ENCODE data around the gene KRTAP20-4. TPM values are rescaled to one million over a fixed set of nuclear protein-coding genes. Genes with fewer than 3 reads are reported as not detected.

The KRTAP20-4 gene
- total RNA-seq, 2 experiments from 2014 or later, result not detected

- H3K9me3 Mint-ChIP-seq, result peaks cover 3% of the 10 kb centered on the region
- no peak for ATAC-seq (ENCODE audit: poor library complexity)
- intact Hi-C loops (cut with DNase I, micrococcal nuclease), result no loop called here
- Histone ChIP-seq H3K27me3 (ENCODE audit: control insufficient read depth in 1 of 2, insufficient read depth in 2 of 2, low read length in 2 of 2) (no peaks in the 10 kb centered on the region), H3K4me1 (ENCODE audit: insufficient read depth, low read length) (no peaks in the 10 kb centered on the region), H3K27ac (ENCODE audit: low read depth in 1 of 2, low read length in 2 of 2) (no peak overlapping the region), H3K4me3 (ENCODE audit: low read length) (no peak overlapping the region), H3K9me3 (ENCODE audit: control insufficient read depth in 1 of 2, insufficient read depth in 1 of 2, low read length in 2 of 2) (peaks cover 0 to 4% of the 10 kb centered on the region in 2 experiments), H3K36me3 (ENCODE audit: insufficient read depth, low read length) (no peaks in the 10 kb centered on the region)
- H3K4me1 Mint-ChIP-seq (ENCODE audit: low read depth), result no peaks in the 10 kb centered on the region
- TF ChIP-seq, protein P1, sequence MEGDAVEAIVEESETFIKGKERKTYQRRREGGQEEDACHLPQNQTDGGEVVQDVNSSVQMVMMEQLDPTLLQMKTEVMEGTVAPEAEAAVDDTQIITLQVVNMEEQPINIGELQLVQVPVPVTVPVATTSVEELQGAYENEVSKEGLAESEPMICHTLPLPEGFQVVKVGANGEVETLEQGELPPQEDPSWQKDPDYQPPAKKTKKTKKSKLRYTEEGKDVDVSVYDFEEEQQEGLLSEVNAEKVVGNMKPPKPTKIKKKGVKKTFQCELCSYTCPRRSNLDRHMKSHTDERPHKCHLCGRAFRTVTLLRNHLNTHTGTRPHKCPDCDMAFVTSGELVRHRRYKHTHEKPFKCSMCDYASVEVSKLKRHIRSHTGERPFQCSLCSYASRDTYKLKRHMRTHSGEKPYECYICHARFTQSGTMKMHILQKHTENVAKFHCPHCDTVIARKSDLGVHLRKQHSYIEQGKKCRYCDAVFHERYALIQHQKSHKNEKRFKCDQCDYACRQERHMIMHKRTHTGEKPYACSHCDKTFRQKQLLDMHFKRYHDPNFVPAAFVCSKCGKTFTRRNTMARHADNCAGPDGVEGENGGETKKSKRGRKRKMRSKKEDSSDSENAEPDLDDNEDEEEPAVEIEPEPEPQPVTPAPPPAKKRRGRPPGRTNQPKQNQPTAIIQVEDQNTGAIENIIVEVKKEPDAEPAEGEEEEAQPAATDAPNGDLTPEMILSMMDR (IDR thresholded peaks at IDR 0.05), result no peak
- ChIA-PET CTCF (interaction anchor here (0.9 kb wide), 1 partner anchor 15 kb away, joined by 3 read pairs; no protein-coding TSS in a partner anchor), POLR2A (no interaction called here)
- H3K27ac Mint-ChIP-seq, result no peak overlapping the region
- no peak overlapping the region for H3K4me3 Mint-ChIP-seq
- no peak for DNase-seq
- peaks cover 4% of the 10 kb centered on the region for H3K27me3 Mint-ChIP-seq
- H3K36me3 Mint-ChIP-seq (ENCODE audit: low read depth), result no peaks in the 10 kb centered on the region
Observed at GRCh38 chr21:30623362-30623761, 2.9 kb downstream of the KRTAP20-4 start.

- Mint-ChIP-seq H3K9me3 (peaks cover 3% of the 10 kb centered on the region), H3K4me3 (no peak overlapping the region), H3K27ac (no peak overlapping the region), H3K27me3 (peaks cover 4% of the 10 kb centered on the region), H3K36me3 (ENCODE audit: low read depth) (no peaks in the 10 kb centered on the region), H3K4me1 (ENCODE audit: low read depth) (no peaks in the 10 kb centered on the region)
- POLR2A ChIA-PET, result no interaction called here
- Histone ChIP-seq H3K36me3 (ENCODE audit: insufficient read depth, low read length) (no peaks in the 10 kb centered on the region), H3K9me3 (ENCODE audit: control insufficient read depth in 1 of 2, insufficient read depth in 1 of 2, low read length in 2 of 2) (peaks cover 0 to 4% of the 10 kb centered on the region in 2 experiments), H3K4me1 (ENCODE audit: insufficient read depth, low read length) (no peaks in the 10 kb centered on the region), H3K27me3 (ENCODE audit: control insufficient read depth in 1 of 2, insufficient read depth in 2 of 2, low read length in 2 of 2) (no peaks in the 10 kb centered on the region), H3K27ac (ENCODE audit: low read depth in 1 of 2, low read length in 2 of 2) (no peak overlapping the region), H3K4me3 (ENCODE audit: low read length) (no peak overlapping the region)
- DNase-seq, result no peak
- TF ChIP-seq, protein P1 (IDR thresholded peaks at IDR 0.05), result no peak
- ATAC-seq (ENCODE audit: poor library complexity), result no peak
- CTCF ChIA-PET, result no interaction called here
- intact Hi-C loops (cut with DNase I, micrococcal nuclease), result no loop called here
Observed at GRCh38 chr21:30625449-30626165, 5.2 kb downstream of the KRTAP20-4 start.

- H3K9me3 Mint-ChIP-seq, result peaks cover 3% of the 10 kb centered on the region
- H3K27me3 Mint-ChIP-seq, result peaks cover 3% of the 10 kb centered on the region
- H3K36me3 ChIP-seq (ENCODE audit: insufficient read depth, low read length), result no peaks in the 10 kb centered on the region
- POLR2A ChIA-PET, result no interaction called here
- no peak overlapping the region for H3K27ac Mint-ChIP-seq
- H3K36me3 Mint-ChIP-seq (ENCODE audit: low read depth), result no peaks in the 10 kb centered on the region
- H3K4me3 ChIP-seq (ENCODE audit: low read length), result no peak overlapping the region
- H3K4me3 Mint-ChIP-seq, result no peak overlapping the region
- no peaks in the 10 kb centered on the region for H3K27me3 ChIP-seq (ENCODE audit: control insufficient read depth in 1 of 2, insufficient read depth in 2 of 2, low read length in 2 of 2)
- H3K27ac ChIP-seq (ENCODE audit: low read depth in 1 of 2, low read length in 2 of 2), result no peak overlapping the region
- no peak for DNase-seq
- H3K4me1 Mint-ChIP-seq (ENCODE audit: low read depth), result no peaks in the 10 kb centered on the region
- no peaks in the 10 kb centered on the region for H3K4me1 ChIP-seq (ENCODE audit: insufficient read depth, low read length)
- H3K9me3 ChIP-seq (ENCODE audit: control insufficient read depth in 1 of 2, insufficient read depth in 1 of 2, low read length in 2 of 2), result peaks cover 0 to 4% of the 10 kb centered on the region in 2 experiments
- intact Hi-C loops (cut with DNase I, micrococcal nuclease), result no loop called here
- ATAC-seq (ENCODE audit: poor library complexity), result no peak
- CTCF ChIA-PET, result no interaction called here
- TF ChIP-seq, protein P1 (IDR thresholded peaks at IDR 0.05), result no peak
Observed at GRCh38 chr21:30628109-30628508, 7.7 kb downstream of the KRTAP20-4 start.
